Measurements from ENCODE around the gene CEACAM18.

DNA sequence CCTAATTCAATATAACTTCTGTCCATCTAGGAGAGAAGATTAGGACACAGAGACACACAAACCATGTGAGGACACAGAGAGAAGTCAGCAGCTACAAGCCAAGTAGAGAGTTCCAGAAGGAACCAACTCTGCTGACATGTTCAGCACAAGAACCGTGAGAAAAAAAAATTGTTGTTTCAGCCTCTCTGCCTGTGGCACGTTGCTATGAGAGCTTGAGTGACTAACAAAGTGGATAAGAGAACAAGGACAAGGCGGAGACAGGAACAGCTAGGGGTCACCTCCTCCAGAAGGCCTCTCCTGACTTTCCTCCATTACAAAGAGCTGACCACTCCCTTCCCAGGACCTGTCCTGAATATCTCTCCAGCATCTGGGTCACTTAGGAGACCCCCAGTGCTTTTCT lies 28.9 kb downstream of the CEACAM18 start:
- TF ChIP-seq CTCF (IDR thresholded peaks at IDR 0.05): no peak
- no peak for TF ChIP-seq EZH2 (IDR thresholded peaks at IDR 0.05; ENCODE audit: borderline replicate concordance, insufficient read depth, low read depth, low read length, poor library complexity, severe bottlenecking)

Measured in B cell (primary cell).